NCI-H82 (cell line): ENCODE measurements around the gene PNPLA7.

Source experiments
- DNase-seq: peaks from one replicate; lab custom pipeline; 2025; lab: John Stamatoyannopoulos, UW

PNPLA7 gene

DNA sequence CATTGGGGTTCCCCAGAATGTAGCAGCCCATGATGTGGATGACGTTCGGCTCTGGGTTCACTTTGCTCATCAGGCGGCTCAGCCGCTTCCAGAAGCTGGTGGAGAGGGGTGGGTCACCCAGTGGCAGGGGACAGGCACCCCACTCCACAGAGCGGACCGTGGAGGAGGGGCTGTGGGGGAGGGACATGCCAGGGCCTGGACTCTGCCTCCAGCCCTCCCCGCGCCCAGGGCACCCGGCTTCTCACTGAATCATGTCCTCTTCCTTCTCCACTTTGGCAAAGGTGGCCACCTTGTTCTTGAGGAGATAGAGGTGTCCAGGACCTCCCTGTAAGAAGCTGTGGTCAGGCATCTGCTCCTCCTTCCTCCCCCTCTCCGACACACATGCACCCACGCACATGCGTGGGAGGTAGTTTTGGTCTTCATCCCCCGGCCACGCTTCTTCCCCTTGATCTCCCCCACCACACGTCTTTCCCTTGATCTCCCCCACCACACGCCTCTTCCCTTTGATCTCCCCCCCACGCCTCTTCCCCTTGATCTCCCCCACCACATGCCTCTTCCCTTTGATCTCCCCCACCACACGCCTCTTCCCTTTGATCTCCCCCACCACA is 100.2 kb downstream of the PNPLA7 start:
- DNase-seq = no peak

- no peak for DNase-seq
Observed at GRCh38 chr9:137449081-137449844, 100.9 kb downstream of the PNPLA7 start.

GRCh38 chr9:137448602-137448962 is 101.6 kb downstream of the PNPLA7 start:
- no peak for DNase-seq

DNA sequence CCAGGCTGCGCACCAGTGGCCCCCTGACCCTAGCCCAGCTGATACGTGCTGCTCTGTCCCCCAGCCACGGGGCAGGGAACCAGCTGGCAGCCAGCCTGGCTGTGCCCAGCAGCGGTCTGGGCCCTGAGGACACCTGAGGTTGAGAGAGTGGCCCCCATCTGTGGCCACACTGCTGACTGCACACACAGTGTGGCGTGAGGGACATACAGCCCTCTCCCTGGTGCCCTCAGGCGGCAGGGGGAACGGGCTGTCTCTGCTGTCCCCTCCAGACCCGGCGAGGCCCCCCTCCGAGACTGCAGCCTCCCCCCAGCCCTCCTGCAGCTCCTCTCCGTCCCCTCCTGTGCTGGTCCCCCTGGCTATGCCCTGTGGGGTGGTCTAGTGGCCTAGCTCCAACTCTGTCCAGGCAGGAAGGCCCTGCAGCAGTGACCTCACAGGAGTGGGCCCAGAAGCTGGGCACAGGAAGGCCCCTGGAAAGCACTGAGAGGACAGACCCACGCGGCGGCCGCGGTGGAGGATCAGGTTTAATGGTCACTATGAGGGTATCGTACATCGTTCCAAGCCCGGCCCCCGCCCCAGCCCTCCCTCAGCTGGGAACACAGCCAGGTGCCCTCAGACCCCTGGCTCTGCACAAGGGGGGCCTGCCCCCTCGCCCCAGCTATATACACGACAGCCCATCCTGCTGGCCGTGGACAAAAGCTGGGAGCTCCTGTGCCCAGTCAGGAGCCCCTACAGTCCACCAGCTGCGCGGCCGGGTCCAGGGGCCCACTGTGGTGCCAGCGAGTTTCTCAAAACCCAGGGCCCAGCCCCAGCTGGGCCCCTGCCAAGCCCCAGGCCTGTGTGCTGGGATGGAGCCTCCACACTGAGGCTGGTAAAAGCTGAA is 102.2 kb downstream of the PNPLA7 start:
- DNase-seq = no peak

DNA sequence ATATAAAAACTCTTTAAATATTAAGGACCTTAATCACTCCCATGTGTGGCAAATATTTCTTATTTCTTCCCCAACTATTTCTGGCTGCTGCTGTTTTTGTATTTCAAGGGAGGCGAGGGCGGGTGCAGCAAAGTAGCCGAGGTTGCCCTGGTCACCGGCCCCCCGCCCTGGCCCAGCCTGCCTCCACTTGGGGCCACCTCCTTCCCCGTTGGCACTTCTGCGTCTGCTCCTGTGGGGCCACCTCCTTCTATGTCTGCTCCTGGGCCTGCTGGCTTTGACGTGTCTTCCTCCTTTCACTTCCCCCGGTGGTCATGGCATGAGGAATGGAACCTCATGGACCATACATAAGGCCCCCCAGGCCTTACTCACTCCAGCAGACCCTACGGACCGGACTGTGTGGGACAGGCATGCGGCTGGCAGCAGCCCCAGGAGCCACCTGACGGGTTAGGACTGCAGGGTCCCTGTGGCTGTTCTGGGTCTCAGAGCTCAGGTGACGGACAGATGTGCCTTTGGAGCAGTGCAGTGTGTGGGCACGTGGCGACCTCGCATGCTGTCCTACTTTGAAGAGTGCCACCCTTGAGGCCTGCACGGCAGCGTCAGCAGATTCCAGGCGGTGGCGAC is 103.2 kb downstream of the PNPLA7 start:
- no peak for DNase-seq

GRCh38 chr9:137445930-137446431 is 104.2 kb downstream of the PNPLA7 start:
- peak; percentile 38 for DNase-seq

GRCh38 chr9:137445275-137445807 is 104.9 kb downstream of the PNPLA7 start:
- DNase-seq = peak; percentile 70

DNA sequence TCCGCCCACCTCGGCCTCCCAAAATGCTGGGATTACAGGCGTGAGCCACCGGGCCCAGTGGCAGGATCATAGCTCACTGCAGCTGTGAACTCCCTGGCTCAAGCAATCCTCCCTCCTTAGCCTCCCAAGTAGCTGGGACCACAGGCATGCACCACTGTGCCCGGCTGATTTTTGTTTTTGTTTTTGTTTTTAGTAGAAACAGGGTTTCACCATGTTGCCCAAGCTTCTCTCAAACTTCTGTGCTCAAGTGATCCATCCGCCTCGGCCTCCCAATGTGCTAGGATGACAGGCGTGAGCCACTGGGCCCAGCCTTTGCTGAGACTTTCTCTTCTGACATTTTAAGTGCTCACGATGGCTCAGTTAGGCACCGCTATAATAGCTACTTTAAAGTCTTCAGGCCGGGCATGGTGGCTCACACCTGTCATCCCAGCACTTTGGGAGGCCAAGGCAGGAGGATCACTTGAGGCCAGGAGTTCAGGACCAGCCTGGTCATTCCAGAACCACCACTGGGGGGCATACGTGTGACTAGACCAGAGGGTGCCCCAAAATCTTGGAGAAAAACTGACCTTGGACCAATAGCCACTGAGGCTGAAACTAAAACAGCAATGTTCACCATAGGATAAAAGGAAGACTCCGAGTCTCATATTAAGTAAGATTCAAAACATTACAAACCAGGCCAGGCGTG is 106.0 kb downstream of the PNPLA7 start:
- no peak for DNase-seq

DNA sequence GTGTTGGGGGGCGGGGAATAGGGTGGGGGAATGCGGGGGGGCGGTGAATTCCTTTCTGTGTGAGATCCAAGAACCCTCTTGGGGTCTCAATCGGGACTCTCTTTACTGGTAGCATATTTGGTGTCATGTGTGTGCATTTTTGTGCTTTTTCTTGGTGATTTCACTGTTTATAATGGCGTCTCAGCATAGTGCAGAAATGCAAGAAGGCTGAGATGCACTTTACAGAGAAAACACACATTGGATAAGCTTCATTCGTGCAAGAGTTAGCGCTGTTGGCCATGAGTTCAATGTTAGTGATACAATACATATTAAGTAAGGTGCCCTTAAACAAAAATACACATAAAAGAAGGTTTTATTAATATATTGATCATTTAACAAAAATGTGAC is 108.3 kb downstream of the PNPLA7 start:
- no peak for DNase-seq

DNA sequence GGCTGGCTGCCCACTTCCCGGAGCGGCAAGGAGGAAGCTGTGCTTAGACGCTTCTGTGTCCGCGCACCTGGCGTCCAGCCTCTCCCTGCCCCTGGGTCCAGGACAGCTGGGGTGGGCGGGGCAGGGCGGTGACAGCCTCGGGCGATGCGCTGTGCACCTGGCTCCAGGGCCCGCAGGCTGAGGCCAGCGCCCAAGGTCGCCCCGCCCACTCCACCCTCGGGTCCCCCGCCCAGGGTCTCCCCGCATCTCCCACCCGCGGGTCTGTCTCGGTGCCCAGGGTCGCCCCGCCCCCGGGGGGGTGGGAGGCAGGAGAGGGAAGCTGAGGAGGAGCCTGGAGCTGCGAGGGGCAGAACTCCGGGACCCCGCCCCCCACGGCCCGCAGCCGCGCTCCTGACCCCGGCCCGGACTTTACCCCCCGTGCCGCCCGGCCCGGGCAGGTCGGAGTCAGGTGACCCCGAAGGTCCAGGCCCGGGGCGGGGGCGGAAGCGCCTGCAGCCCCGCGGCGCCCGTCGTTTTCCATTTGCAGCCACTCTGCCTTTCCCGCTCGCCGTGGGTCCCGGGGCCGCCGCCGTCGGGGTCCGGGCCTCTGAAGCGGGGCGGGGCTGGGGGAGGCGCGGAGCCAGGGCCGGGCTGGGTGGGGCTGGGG is 108.8 kb downstream of the PNPLA7 start, which contains the start of gene ENTPD8:
ENTPD8 (minus strand) TSS at position 69 of the 646 bp plus-strand sequence. CDS start 3,072 bp downstream, outside the sequence.
- peak; percentile 78 for DNase-seq

GRCh38 chr9:137439158-137439714 is 111.0 kb downstream of the PNPLA7 start:
- no peak for DNase-seq

DNA sequence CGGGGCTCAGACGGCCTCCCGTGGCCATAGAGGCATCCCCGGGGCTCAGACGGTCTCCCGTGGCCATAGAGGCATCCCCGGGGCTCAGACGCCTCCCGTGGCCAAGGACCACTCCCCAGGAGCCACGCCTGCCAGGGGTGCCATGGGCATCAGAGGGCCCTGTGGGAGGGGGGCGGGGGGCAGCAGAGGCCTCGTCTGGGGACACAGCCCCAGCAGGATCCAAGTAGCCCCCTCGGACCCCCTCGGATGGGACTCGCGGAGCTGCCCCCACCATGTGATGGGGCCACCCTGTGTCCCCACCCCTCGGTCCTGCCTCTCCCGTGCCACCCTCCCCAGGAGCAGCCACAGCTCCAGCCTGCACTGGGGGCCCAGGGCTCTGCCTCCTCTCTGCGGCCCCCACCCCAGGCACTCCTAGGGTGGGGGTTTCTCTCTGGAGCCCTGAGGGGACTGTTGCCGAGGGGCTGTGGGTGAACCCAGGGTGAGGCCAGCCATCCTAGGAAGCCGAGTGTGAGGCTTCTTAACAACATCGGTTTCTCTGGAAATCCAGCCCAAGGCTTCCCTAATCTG is 111.5 kb downstream of the PNPLA7 start:
- DNase-seq = peak; percentile 75

GRCh38 chr9:137437691-137438590 is 112.3 kb downstream of the PNPLA7 start:
- DNase-seq = no peak

- no peak for DNase-seq
Observed at GRCh38 chr9:137436761-137437600, 113.2 kb downstream of the PNPLA7 start.

DNA sequence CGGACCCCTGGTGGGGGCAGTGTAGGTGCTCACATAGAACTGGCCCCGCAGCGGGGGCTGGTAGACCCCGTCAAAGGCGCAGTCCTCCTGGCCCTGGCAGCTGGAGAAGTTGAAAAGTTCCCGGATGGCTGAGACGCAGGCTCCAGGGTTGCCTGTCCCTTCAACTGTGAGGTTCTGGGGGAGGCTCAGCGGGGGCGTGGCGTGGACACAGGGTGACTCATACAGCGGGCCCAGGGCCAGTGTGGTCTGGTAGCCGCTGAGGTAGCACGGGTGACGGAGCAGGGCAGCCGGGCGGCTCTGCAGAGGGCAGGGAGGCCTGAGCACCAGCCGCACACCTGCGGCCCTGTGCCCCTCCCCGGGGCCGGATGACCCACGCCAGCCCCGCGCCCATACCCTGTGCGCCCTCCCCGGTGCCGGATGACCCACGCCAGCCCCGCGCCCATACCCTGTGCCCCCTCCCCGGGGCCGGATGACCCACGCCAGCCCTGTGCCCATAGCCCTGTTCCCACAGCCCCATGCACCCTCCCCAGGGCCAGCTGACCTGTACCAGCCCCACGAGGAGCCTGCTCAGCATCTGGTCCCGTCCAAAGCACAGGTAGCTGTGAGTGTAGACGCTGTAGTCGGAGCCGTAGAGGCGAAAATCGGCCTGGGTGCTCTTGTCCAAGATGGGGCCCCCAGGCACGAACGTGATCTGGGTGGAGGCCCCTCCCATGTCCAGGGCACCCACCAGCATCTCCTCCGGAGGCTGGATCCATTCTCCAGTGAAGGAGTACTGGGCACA is 114.0 kb downstream of the PNPLA7 start:
- no peak for DNase-seq

DNA sequence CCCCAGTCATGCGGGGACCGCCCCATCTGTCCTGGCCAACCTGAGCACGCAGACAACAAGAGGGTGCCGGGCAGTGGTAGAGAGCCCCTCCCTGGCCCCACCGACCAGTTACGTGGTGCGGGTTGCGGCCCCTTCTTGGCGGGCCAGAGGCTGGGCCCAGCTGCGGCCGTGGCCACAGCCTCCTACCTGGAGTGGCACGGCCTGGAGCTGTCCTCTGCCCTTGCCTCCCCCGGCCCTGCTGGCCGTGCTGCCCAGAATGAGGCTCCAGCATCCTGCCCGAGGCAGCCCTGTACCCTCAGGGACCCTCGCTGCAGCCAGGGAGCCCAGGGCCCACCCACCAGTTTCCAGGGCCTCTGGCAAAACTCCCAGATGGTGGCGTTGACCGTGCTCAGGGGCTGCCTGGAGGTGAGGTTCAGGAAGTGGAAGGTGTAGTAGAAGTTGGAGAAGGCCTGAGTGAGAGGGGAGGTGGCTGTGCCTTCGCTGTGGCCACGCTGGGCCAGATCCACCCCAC is 114.8 kb downstream of the PNPLA7 start:
- DNase-seq = no peak
